ENCODE data around the gene PACRG.

DNA sequence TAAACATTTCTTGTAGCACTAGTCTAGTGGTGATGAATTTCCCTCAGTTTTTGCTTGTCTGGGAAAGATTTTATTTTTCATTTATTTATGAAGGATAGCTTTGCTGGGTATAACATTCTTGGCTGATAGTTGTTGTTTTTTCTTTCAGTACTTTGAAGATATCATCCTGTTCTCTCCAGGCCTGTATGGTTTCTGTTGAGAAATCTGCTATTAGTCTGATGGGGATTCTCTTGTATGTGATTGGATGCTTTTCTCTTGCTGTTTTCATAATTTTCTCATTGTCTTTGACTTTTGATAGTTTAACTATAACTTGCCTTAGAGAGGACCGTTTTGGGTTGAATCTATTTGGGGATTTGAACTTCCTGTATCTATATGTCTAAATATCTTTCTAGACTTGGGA lies 207.1 kb downstream of the PACRG start:
- TF ChIP-seq POLR2A (IDR thresholded peaks at IDR 0.05), result no peak
- TF ChIP-seq, protein P1, sequence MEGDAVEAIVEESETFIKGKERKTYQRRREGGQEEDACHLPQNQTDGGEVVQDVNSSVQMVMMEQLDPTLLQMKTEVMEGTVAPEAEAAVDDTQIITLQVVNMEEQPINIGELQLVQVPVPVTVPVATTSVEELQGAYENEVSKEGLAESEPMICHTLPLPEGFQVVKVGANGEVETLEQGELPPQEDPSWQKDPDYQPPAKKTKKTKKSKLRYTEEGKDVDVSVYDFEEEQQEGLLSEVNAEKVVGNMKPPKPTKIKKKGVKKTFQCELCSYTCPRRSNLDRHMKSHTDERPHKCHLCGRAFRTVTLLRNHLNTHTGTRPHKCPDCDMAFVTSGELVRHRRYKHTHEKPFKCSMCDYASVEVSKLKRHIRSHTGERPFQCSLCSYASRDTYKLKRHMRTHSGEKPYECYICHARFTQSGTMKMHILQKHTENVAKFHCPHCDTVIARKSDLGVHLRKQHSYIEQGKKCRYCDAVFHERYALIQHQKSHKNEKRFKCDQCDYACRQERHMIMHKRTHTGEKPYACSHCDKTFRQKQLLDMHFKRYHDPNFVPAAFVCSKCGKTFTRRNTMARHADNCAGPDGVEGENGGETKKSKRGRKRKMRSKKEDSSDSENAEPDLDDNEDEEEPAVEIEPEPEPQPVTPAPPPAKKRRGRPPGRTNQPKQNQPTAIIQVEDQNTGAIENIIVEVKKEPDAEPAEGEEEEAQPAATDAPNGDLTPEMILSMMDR (IDR thresholded peaks at IDR 0.05), result no peak
